ENCODE measurements around the gene FBXO10. TPM values are rescaled to one million over a fixed set of nuclear protein-coding genes. Genes with fewer than 3 reads are reported as not detected.
"Not testable (repeated sequence)": the region's sequence is repeated elsewhere in the genome, so short reads cannot be mapped to it uniquely, and the experiment has no call there.

Gene FBXO10
- total RNA-seq, 1 experiment from 2014 or later = 5.3 TPM

- peak overlapping the region; percentile 87 for H3K27ac ChIP-seq (ENCODE audit: low read depth, low read length)
Observed at GRCh38 chr9:37468620-37469019, 107.6 kb downstream of the FBXO10 start.

GRCh38 chr9:37467530-37467929 is 108.7 kb downstream of the FBXO10 start:
- H3K9me3 ChIP-seq (ENCODE audit: control insufficient read depth in 1 of 2, insufficient read depth in 1 of 2, low read depth in 1 of 2, low read length in 2 of 2); RAD21 ChIA-PET (ENCODE audit: low non-redundant PET in 1 of 2, low total read pairs in 2 of 2, uncharacterized antibody in 2 of 2, unreplicated experiment in 2 of 2); BruUV-seq (replicated peaks); CTCF ChIA-PET; ATAC-seq; H3K36me3 ChIP-seq (ENCODE audit: control insufficient read depth in 1 of 2, insufficient read depth in 2 of 2, low read length in 2 of 2); DNase-seq (ENCODE audit: low read depth, low spot score); H3K9me2 ChIP-seq (ENCODE audit: insufficient read depth); H2AFZ ChIP-seq (ENCODE audit: low read depth, low read length, poor library complexity, severe bottlenecking); intact Hi-C loops (cut with micrococcal nuclease); POLR2A ChIA-PET; H3K27me3 ChIP-seq (ENCODE audit: insufficient read depth, low read length): not testable (repeated sequence)
- peaks cover 29 to 51% of the 10 kb centered on the region in 2 experiments for H3K4me1 ChIP-seq (ENCODE audit: control insufficient read depth in 1 of 2, insufficient read depth in 2 of 2, low read length in 2 of 2)
- peaks cover 11% of the 10 kb centered on the region; the same call in 1 of the 2 replicates for H4K20me1 ChIP-seq (ENCODE audit: insufficient read depth)
- peak overlapping the region; percentile 87 for H3K27ac ChIP-seq (ENCODE audit: low read depth, low read length)
- H3K4me3 ChIP-seq (replicated peaks in 1 of 2; ENCODE audit: low read depth in 1 of 2, low read length in 2 of 2) = peak overlapping the region; percentile 72 to 96
- H3K4me2 ChIP-seq (ENCODE audit: low read length) = peak overlapping the region; percentile 92
- peaks cover 47% of the 10 kb centered on the region for H3K79me2 ChIP-seq (ENCODE audit: insufficient read depth, low read length)
- peak overlapping the region; percentile 88 for H3K9ac ChIP-seq (ENCODE audit: low read length)

More at GRCh38 chr9:37468620-37469019, 107.6 kb downstream of the FBXO10 start:
- no peak overlapping the region for H2AFZ ChIP-seq (ENCODE audit: low read depth, low read length, poor library complexity, severe bottlenecking)
- peaks cover 30 to 55% of the 10 kb centered on the region in 2 experiments for H3K4me1 ChIP-seq (ENCODE audit: control insufficient read depth in 1 of 2, insufficient read depth in 2 of 2, low read length in 2 of 2)
- no peaks in the 10 kb centered on the region for H3K9me2 ChIP-seq (ENCODE audit: insufficient read depth)
- H3K36me3 ChIP-seq (ENCODE audit: control insufficient read depth in 1 of 2, insufficient read depth in 2 of 2, low read length in 2 of 2) = no peaks in the 10 kb centered on the region
- ATAC-seq = no peak
- H3K4me3 ChIP-seq (replicated peaks in 1 of 2; ENCODE audit: low read depth in 1 of 2, low read length in 2 of 2) = peak overlapping the region; percentile 72 to 96
- H3K79me2 ChIP-seq (ENCODE audit: insufficient read depth, low read length) = peaks cover 37% of the 10 kb centered on the region
- ChIA-PET POLR2A (no interaction called here), CTCF (no interaction called here), RAD21 (ENCODE audit: low non-redundant PET in 1 of 2, low total read pairs in 2 of 2, uncharacterized antibody in 2 of 2, unreplicated experiment in 2 of 2) (no interaction called here)
- BruUV-seq (replicated peaks) = no TSS peak
- peak overlapping the region; percentile 92 for H3K4me2 ChIP-seq (ENCODE audit: low read length)
- intact Hi-C loops (cut with micrococcal nuclease) = no loop called here
- peaks cover 9% of the 10 kb centered on the region; the same call in 1 of the 2 replicates for H4K20me1 ChIP-seq (ENCODE audit: insufficient read depth)
- no peaks in the 10 kb centered on the region for H3K27me3 ChIP-seq (ENCODE audit: insufficient read depth, low read length)
- TF ChIP-seq REST (IDR thresholded peaks at IDR 0.05; ENCODE audit: low read depth) (no peak), CTCF (IDR thresholded peaks at IDR 0.05 in 2 of 3, conservative IDR thresholded peaks at IDR 0.05 in 1 of 3; ENCODE audit: borderline replicate concordance in 1 of 3, insufficient read depth in 1 of 3, low read depth in 2 of 3, low read length in 2 of 3) (no peak), EZH2 (IDR thresholded peaks at IDR 0.05) (no peak), ZFX (IDR thresholded peaks at IDR 0.05) (0 out of 2 replicates have a peak, but pooled peaks have one; percentile 28), SIN3A (IDR thresholded peaks at IDR 0.05; ENCODE audit: low read depth) (no peak), POLR2AphosphoS5 (IDR thresholded peaks at IDR 0.05; ENCODE audit: low read depth, low read length) (peak; percentile 66)
- H3K9me3 ChIP-seq (ENCODE audit: control insufficient read depth in 1 of 2, insufficient read depth in 1 of 2, low read depth in 1 of 2, low read length in 2 of 2) = no peaks in the 10 kb centered on the region
- H3K9ac ChIP-seq (ENCODE audit: low read length) = peak overlapping the region; percentile 88
- DNase-seq (ENCODE audit: low read depth, low spot score) = peak; percentile 68
